SW 1271 (cell line): ENCODE measurements around the gene PLA2G2D.

Source experiments
- DNase-seq, 2 experiments: peaks; one replicate each; lab custom pipeline; 2025; lab: John Stamatoyannopoulos, UW

Gene PLA2G2D

GRCh38 chr1:20086800-20087199, 32.5 kb downstream of the PLA2G2D start:
- DNase-seq: no peak

- DNase-seq: no peak
Observed at GRCh38 chr1:20083178-20083944, 36.0 kb downstream of the PLA2G2D start.

- DNase-seq: no peak
Observed at GRCh38 chr1:20082772-20083171, 36.6 kb downstream of the PLA2G2D start.

GRCh38 chr1:20081353-20081810, 38.0 kb downstream of the PLA2G2D start:
- DNase-seq: no peak

GRCh38 chr1:20080441-20081352, 38.6 kb downstream of the PLA2G2D start:
- no peak for DNase-seq

- DNase-seq: no peak
Observed at GRCh38 chr1:20079661-20080305, 39.6 kb downstream of the PLA2G2D start.

GRCh38 chr1:20078711-20079110, 40.6 kb downstream of the PLA2G2D start:
- no peak for DNase-seq

- no peak for DNase-seq
Observed at GRCh38 chr1:20078171-20078651, 41.1 kb downstream of the PLA2G2D start.

- DNase-seq: no peak
Observed at GRCh38 chr1:20076710-20077461, 42.5 kb downstream of the PLA2G2D start.

GRCh38 chr1:20076223-20076622, 43.1 kb downstream of the PLA2G2D start:
- DNase-seq: no peak

GRCh38 chr1:20075345-20075744, 44.0 kb downstream of the PLA2G2D start:
- DNase-seq: no peak

GRCh38 chr1:20074725-20075171, 44.6 kb downstream of the PLA2G2D start:
- DNase-seq: no peak

GRCh38 chr1:20074055-20074724, 45.1 kb downstream of the PLA2G2D start:
- DNase-seq: no peak

GRCh38 chr1:20073256-20073655, 46.1 kb downstream of the PLA2G2D start:
- DNase-seq: no peak

- no peak for DNase-seq
Observed at GRCh38 chr1:20072771-20073170, 46.6 kb downstream of the PLA2G2D start.

GRCh38 chr1:20071416-20071815, 47.9 kb downstream of the PLA2G2D start:
- no peak for DNase-seq

GRCh38 chr1:20070357-20070756, 49.0 kb downstream of the PLA2G2D start:
- DNase-seq: no peak

GRCh38 chr1:20069874-20070273, 49.5 kb downstream of the PLA2G2D start, which contains the start of gene PLA2G5:
PLA2G5 (plus strand) TSS chr1:20070194; CDS start chr1:20084831, 14,637 bp downstream.
- DNase-seq: no peak

- no peak for DNase-seq
Observed at GRCh38 chr1:20068722-20069121, 50.6 kb downstream of the PLA2G2D start.

GRCh38 chr1:20063861-20064292, 55.5 kb downstream of the PLA2G2D start:
- peak in 1 of 2 experiments; percentile 23 for DNase-seq
